ENCODE results near the gene CACNA1I. TPM values are rescaled to one million over a fixed set of nuclear protein-coding genes. Genes with fewer than 3 reads are reported as not detected.

The CACNA1I gene
- polyA plus RNA-seq, 1 of the 3 experiments (the other 2 are of a cell fraction): not detected

DNA sequence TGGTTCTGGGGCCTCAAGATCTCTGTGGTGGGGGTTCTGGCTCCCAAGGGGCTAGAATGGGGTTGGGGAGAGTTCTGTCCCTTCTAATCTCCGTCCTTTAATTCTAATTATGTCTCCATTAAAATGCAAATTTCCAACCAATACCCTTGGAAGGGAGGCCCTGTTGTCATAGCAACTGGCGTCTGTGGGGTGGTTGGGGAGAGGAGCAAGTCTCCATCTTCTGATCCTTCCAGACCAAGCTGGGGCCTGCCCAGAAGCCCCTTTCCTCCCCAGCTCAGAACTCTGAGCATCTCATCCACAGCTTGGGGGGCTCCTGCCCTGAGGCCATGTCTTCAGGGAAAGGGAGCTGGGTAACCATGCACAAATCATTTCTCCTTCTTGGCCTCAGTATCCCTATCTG lies 32.6 kb upstream of the CACNA1I start:
- Histone ChIP-seq H3K79me2 (ENCODE audit: insufficient read depth) (no peaks in the 10 kb centered on the region), H2AFZ (ENCODE audit: low read depth) (no peak overlapping the region), H3K4me3 (ENCODE audit: low read depth in 2 of 2, low read length in 1 of 2) (no peak overlapping the region), H3K27ac (ENCODE audit: low read depth in 2 of 2, low read length in 1 of 2) (no peak overlapping the region), H3K4me1 (ENCODE audit: control insufficient read depth in 1 of 2, insufficient read depth in 2 of 2, low read depth in 1 of 2, low read length in 1 of 2) (no peaks in the 10 kb centered on the region; a peak in 1 of 4 replicates), H3K4me2 (no peak overlapping the region), H3F3A (replicated peaks; ENCODE audit: insufficient read depth) (no peaks in the 10 kb centered on the region), H3K36me3 (replicated peaks in 1 of 2; ENCODE audit: control insufficient read depth in 1 of 2, insufficient read depth in 2 of 2, low read length in 1 of 2) (no peaks in the 10 kb centered on the region), H4K20me1 (ENCODE audit: insufficient read depth) (no peaks in the 10 kb centered on the region), H3K9me3 (no peaks in the 10 kb centered on the region), H3K9me2 (no peaks in the 10 kb centered on the region), H3K27me3 (ENCODE audit: insufficient read depth) (no peaks in the 10 kb centered on the region), H3K9ac (no peak overlapping the region)
- CTCF ChIA-PET: interaction anchor here (1.6 to 3.7 kb wide), 2 partner anchors 487 to 498 kb away, joined by 4 to 24 read pairs; no protein-coding TSS in a partner anchor
- TF ChIP-seq FOSL2 (IDR thresholded peaks at IDR 0.05; ENCODE audit: borderline replicate concordance, low read depth): no peak
- POLR2A ChIA-PET: no interaction called here
- no peak for DNase-seq
- WGBS (ENCODE audit: low lambda C conversion rate): 30% methylated on average over 2 of the region's 2 CpGs

DNA sequence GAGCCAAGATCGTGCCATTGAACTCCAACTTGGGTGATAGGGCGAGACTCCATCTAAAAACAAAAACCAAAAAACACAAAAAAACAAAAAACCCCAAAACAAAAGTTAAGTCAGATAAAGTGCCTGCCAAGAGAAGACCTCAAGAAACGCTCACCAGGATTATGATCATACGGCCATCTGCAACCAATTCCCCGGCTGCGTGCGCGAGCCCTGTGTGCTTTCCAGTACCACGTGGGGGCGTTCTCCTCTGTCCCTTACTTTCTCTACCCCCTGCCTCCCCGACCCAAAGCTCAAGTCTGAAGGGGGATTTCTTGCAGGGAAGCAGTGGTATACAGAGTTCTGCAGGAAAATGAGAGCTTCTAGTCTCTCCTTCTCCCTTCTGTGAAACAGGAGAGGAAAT lies 27.5 kb upstream of the CACNA1I start:
- no peak overlapping the region; a peak in 1 of 4 replicates for H3K4me3 ChIP-seq (ENCODE audit: low read depth in 2 of 2, low read length in 1 of 2)
- no peak overlapping the region for H2AFZ ChIP-seq (ENCODE audit: low read depth)
- H3K4me2 ChIP-seq: no peak overlapping the region
- H3K9me3 ChIP-seq: no peaks in the 10 kb centered on the region
- peak; percentile 72 for DNase-seq
- no peaks in the 10 kb centered on the region for H3F3A ChIP-seq (replicated peaks; ENCODE audit: insufficient read depth)
- H3K36me3 ChIP-seq (replicated peaks in 1 of 2; ENCODE audit: control insufficient read depth in 1 of 2, insufficient read depth in 2 of 2, low read length in 1 of 2): no peaks in the 10 kb centered on the region
- ChIA-PET POLR2A (no interaction called here), CTCF (interaction anchor here (0.6 to 5.3 kb wide), 15 partner anchors 8 to 497 kb away, joined by 3 to 39 read pairs (median 5); no protein-coding TSS in a partner anchor)
- no peak overlapping the region for H3K9ac ChIP-seq
- H3K27ac ChIP-seq (ENCODE audit: low read depth in 2 of 2, low read length in 1 of 2): no peak overlapping the region
- 36% methylated on average over 4 of the region's 11 CpGs for WGBS (ENCODE audit: low lambda C conversion rate)
- TF ChIP-seq SMC3 (IDR thresholded peaks at IDR 0.05; ENCODE audit: low read depth, low read length): peak; percentile 47; the same call in 1 of the 2 replicates
- 0 out of 2 replicates have a peak, but pooled peaks have one; percentile 8 for TF ChIP-seq TCF12 (IDR thresholded peaks at IDR 0.05)
- no peak for TF ChIP-seq NRF1 (IDR thresholded peaks at IDR 0.05; ENCODE audit: low read depth, low read length)
- no peak for TF ChIP-seq GATA2 (CRISPR knock-in tag; IDR thresholded peaks at IDR 0.05)
- TF ChIP-seq FOXJ3 (CRISPR knock-in tag; IDR thresholded peaks at IDR 0.05): no peak
- peak; percentile 64 for TF ChIP-seq RAD21 (IDR thresholded peaks at IDR 0.05; ENCODE audit: low read length)
- no peak for TF ChIP-seq TEAD4 (IDR thresholded peaks at IDR 0.05; ENCODE audit: borderline replicate concordance, insufficient read depth)
- TF ChIP-seq, protein P1, sequence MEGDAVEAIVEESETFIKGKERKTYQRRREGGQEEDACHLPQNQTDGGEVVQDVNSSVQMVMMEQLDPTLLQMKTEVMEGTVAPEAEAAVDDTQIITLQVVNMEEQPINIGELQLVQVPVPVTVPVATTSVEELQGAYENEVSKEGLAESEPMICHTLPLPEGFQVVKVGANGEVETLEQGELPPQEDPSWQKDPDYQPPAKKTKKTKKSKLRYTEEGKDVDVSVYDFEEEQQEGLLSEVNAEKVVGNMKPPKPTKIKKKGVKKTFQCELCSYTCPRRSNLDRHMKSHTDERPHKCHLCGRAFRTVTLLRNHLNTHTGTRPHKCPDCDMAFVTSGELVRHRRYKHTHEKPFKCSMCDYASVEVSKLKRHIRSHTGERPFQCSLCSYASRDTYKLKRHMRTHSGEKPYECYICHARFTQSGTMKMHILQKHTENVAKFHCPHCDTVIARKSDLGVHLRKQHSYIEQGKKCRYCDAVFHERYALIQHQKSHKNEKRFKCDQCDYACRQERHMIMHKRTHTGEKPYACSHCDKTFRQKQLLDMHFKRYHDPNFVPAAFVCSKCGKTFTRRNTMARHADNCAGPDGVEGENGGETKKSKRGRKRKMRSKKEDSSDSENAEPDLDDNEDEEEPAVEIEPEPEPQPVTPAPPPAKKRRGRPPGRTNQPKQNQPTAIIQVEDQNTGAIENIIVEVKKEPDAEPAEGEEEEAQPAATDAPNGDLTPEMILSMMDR (IDR thresholded peaks at IDR 0.05): peak; percentile 54
- TF ChIP-seq CHD2 (IDR thresholded peaks at IDR 0.05; ENCODE audit: low read length, partially characterized antibody): no peak
- no peaks in the 10 kb centered on the region for H4K20me1 ChIP-seq (ENCODE audit: insufficient read depth)
- H3K4me1 ChIP-seq (ENCODE audit: control insufficient read depth in 1 of 2, insufficient read depth in 2 of 2, low read depth in 1 of 2, low read length in 1 of 2): no peaks in the 10 kb centered on the region; a peak in 1 of 4 replicates
- no peaks in the 10 kb centered on the region for H3K79me2 ChIP-seq (ENCODE audit: insufficient read depth)
- no peaks in the 10 kb centered on the region for H3K9me2 ChIP-seq
- H3K27me3 ChIP-seq (ENCODE audit: insufficient read depth): no peaks in the 10 kb centered on the region

All from SK-N-SH (cell line).